ENCODE results near the gene PRKCE. TPM values are rescaled to one million over a fixed set of nuclear protein-coding genes. Genes with fewer than 3 reads are reported as not detected.
A peak's percentile ranks its signal among the peaks of the same experiment; 100 is the strongest.

PRKCE gene
- total and polyA plus RNA-seq, 3 donors from 2014 or later: 27.4 to 35.8 (median 33.1) TPM

DNA sequence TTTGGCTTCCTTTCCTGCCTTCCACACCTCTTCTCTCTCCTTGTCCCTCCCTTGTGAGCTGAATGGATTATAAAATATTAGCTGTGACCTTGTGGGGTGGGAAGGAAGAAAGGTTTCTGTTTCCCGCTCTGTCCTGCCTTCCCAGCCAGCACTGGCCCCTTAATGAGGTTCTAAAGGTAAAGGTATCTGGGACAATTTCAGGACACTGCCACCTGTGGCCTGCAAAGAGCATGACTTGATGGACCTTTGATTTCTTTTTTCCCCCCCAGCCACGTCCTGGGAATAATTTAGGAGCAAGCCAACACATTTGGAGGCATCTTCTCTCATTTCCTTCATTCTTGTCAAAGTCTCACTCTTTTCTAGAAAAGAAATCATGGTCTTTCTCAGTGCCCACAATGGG is 399.0 kb downstream of the PRKCE start:
- 93 to 96% methylated on average over 2 of the region's 2 CpGs for WGBS, 2 donors
- H3K36me3 ChIP-seq (ENCODE audit: low read depth, missing control alignments): no peaks in the 10 kb centered on the region
- H3K4me3 ChIP-seq: no peak overlapping the region
- no peak overlapping the region for H3K27ac ChIP-seq
- intact Hi-C loops (cut with DNase I; ENCODE audit: low total_unique reads): no loop called here
- DNase-seq: no peak
- H3K9me3 ChIP-seq: no peaks in the 10 kb centered on the region
- H3K4me1 ChIP-seq: no peaks in the 10 kb centered on the region
- no peaks in the 10 kb centered on the region for H3K27me3 ChIP-seq
- TF ChIP-seq, protein P1, sequence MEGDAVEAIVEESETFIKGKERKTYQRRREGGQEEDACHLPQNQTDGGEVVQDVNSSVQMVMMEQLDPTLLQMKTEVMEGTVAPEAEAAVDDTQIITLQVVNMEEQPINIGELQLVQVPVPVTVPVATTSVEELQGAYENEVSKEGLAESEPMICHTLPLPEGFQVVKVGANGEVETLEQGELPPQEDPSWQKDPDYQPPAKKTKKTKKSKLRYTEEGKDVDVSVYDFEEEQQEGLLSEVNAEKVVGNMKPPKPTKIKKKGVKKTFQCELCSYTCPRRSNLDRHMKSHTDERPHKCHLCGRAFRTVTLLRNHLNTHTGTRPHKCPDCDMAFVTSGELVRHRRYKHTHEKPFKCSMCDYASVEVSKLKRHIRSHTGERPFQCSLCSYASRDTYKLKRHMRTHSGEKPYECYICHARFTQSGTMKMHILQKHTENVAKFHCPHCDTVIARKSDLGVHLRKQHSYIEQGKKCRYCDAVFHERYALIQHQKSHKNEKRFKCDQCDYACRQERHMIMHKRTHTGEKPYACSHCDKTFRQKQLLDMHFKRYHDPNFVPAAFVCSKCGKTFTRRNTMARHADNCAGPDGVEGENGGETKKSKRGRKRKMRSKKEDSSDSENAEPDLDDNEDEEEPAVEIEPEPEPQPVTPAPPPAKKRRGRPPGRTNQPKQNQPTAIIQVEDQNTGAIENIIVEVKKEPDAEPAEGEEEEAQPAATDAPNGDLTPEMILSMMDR (IDR thresholded peaks at IDR 0.05): peak in 1 of 3 experiments; percentile 20
- TF ChIP-seq POLR2A (IDR thresholded peaks at IDR 0.05): no peak

GRCh38 chr2:46051085-46051484 is 399.6 kb downstream of the PRKCE start:
- no peaks in the 10 kb centered on the region for H3K27me3 ChIP-seq
- intact Hi-C loops (cut with DNase I; ENCODE audit: low total_unique reads): no loop called here
- H3K4me1 ChIP-seq: no peaks in the 10 kb centered on the region
- H3K36me3 ChIP-seq (ENCODE audit: low read depth, missing control alignments): no peaks in the 10 kb centered on the region
- DNase-seq: no peak
- H3K9me3 ChIP-seq: no peaks in the 10 kb centered on the region
- no peak overlapping the region for H3K27ac ChIP-seq
- 75 to 94% methylated on average over 1 of the region's 1 CpG for WGBS, 2 donors
- no peak for TF ChIP-seq POLR2A (IDR thresholded peaks at IDR 0.05)
- TF ChIP-seq, protein P1 (IDR thresholded peaks at IDR 0.05): no peak
- H3K4me3 ChIP-seq: no peak overlapping the region

GRCh38 chr2:46053564-46053963 is 402.1 kb downstream of the PRKCE start:
- no peak overlapping the region for H3K4me3 ChIP-seq
- no peak overlapping the region for H3K27ac ChIP-seq
- H3K4me1 ChIP-seq: no peaks in the 10 kb centered on the region
- DNase-seq: no peak
- 71% methylated on average over 9 of the region's 9 CpGs for WGBS, 2 donors
- H3K27me3 ChIP-seq: no peaks in the 10 kb centered on the region
- intact Hi-C loops (cut with DNase I; ENCODE audit: low total_unique reads): no loop called here
- no peaks in the 10 kb centered on the region for H3K9me3 ChIP-seq
- TF ChIP-seq POLR2A (IDR thresholded peaks at IDR 0.05): no peak
- TF ChIP-seq, protein P1 (IDR thresholded peaks at IDR 0.05): no peak
- no peaks in the 10 kb centered on the region for H3K36me3 ChIP-seq (ENCODE audit: low read depth, missing control alignments)

DNA sequence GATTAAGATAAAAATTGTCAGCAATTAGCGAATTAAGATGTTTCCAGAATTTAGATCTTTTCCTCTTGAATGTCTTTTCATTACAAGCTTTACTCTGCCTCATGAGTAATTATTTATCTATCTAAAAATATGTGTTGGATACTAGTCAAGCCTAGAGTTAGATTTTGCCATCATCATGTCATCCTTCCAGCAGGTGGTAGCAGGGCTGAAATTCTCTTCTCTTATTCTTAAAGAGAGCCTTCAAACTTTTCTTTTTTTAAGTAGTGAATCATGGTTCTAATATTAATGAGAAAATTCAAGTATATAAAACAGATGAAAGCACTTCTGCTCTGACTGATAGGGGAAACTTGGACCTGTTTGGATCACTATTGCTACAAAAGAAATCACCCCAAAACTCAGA is 405.1 kb downstream of the PRKCE start:
- 91 to 92% methylated on average over 1 of the region's 1 CpG for WGBS, 2 donors
- DNase-seq: no peak
- Histone ChIP-seq H3K4me1 (no peaks in the 10 kb centered on the region), H3K9me3 (no peaks in the 10 kb centered on the region), H3K36me3 (ENCODE audit: low read depth, missing control alignments) (no peaks in the 10 kb centered on the region), H3K4me3 (no peak overlapping the region), H3K27ac (no peak overlapping the region), H3K27me3 (no peaks in the 10 kb centered on the region)
- TF ChIP-seq POLR2A (IDR thresholded peaks at IDR 0.05): no peak
- TF ChIP-seq, protein P1 (IDR thresholded peaks at IDR 0.05): no peak
- intact Hi-C loops (cut with DNase I; ENCODE audit: low total_unique reads): no loop called here

GRCh38 chr2:46058140-46058539 is 406.7 kb downstream of the PRKCE start:
- peaks cover 5% of the 10 kb centered on the region for H3K4me1 ChIP-seq
- TF ChIP-seq, protein P1 (IDR thresholded peaks at IDR 0.05): no peak
- TF ChIP-seq POLR2A (IDR thresholded peaks at IDR 0.05): no peak
- WGBS, 2 donors: 49 to 55% methylated on average over 5 of the region's 5 CpGs
- no peak overlapping the region for H3K27ac ChIP-seq
- H3K9me3 ChIP-seq: no peaks in the 10 kb centered on the region
- no peaks in the 10 kb centered on the region for H3K36me3 ChIP-seq (ENCODE audit: low read depth, missing control alignments)
- H3K4me3 ChIP-seq: no peak overlapping the region
- no peak for DNase-seq
- intact Hi-C loops (cut with DNase I; ENCODE audit: low total_unique reads): no loop called here
- H3K27me3 ChIP-seq: no peaks in the 10 kb centered on the region
